ENCODE data around the gene ERGIC1.

- TF ChIP-seq POLR2A (IDR thresholded peaks at IDR 0.05) (no peak), CTCF (IDR thresholded peaks at IDR 0.05) (no peak), EP300 (IDR thresholded peaks at IDR 0.05) (no peak), POLR2AphosphoS5 (IDR thresholded peaks at IDR 0.05) (no peak)
Observed at GRCh38 chr5:172791286-172791685, 42.8 kb upstream of the ERGIC1 start.

Measured in gastroesophageal sphincter (tissue), 3 donors.